NCI-H510A (cell line): ENCODE results near the gene AJUBA.
"Not testable (repeated sequence)": the region's sequence is repeated elsewhere in the genome, so short reads cannot be mapped to it uniquely, and the experiment has no call there.

ENCODE experiments used
- DNase-seq: peaks from one replicate; lab custom pipeline; 2025; lab: John Stamatoyannopoulos, UW

The AJUBA gene

DNA sequence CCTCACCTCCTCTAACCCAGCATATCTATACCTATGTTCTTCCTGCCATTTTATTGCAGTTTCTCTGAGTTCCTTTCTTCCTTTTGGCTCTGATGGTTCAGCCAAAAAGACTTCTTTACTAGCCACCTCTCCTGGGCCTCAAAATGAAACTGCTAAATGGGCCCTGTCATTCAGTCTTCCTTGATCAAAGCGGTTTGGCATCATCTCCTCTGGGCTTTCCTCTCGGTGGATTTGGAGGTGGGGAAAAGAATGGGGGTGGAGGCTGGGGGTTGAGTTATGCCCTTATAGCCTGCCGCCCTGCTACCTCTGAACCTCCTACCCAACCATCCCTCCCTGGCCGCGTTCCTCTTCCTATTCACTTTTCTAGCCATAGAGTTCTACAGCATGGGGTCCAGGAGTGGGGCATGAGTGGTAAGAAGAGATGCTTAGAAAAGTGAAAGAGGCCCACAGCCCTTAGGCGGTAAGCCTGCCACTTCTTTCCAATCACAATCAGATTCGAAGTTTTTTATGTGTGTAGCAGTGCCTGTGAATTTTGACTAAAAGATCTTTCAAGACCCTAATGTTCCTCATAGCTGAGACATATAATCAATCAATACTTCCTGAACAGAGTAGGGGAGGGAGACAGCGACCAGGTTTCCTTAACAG lies 2.5 kb downstream of the AJUBA start:
- no peak for DNase-seq

DNA sequence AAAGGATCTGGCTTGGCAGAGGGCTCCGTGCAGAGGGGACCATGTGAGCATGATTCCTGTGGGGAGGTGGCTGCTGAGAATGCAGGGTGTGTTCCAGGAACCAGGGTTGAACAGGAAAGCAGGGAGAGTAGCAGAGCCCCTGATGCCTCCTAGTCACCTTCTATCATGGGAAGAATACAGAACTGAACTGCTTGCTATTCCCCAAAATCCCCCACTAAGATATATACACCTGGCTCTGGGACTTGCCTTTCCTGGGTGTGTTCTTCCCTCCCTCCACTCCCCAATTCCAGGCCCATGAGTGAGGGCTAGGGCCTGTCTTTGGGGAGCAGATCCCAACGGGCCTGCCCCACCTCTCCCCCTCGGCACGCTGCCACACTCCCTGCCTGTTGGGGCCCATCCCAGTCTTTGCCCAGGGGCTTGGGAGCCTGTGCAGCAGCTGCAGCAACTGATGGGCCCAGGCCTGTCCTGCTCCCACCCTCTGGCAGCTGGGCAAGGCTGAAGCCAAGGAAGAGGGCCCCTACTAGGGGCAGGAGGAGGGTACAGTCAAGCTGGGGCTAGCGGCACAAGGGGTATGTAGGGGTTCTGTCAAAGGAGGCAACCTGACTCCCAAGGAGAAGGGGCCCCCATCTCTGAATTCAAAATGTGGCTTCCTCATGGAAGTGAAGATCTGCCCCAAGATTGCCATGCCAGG lies 3.2 kb downstream of the AJUBA start:
- no peak for DNase-seq

DNA sequence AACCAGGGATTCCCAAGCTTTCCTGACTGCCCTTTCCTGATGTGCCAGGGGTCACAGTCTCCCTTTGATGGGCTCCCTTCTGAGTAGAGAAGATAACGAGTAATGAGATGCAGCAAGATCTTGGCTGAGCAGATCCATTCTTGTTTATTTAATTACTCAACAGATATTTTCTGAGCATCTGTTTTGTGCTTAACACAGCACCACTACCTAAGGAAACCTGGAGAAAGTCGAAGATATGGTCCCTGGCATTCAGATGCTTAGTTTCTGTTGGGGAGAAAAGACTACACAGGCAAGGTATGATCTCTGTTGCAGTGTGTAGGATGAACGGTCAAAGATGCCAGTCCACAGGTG lies 3.9 kb downstream of the AJUBA start:
- DNase-seq, result no peak

DNA sequence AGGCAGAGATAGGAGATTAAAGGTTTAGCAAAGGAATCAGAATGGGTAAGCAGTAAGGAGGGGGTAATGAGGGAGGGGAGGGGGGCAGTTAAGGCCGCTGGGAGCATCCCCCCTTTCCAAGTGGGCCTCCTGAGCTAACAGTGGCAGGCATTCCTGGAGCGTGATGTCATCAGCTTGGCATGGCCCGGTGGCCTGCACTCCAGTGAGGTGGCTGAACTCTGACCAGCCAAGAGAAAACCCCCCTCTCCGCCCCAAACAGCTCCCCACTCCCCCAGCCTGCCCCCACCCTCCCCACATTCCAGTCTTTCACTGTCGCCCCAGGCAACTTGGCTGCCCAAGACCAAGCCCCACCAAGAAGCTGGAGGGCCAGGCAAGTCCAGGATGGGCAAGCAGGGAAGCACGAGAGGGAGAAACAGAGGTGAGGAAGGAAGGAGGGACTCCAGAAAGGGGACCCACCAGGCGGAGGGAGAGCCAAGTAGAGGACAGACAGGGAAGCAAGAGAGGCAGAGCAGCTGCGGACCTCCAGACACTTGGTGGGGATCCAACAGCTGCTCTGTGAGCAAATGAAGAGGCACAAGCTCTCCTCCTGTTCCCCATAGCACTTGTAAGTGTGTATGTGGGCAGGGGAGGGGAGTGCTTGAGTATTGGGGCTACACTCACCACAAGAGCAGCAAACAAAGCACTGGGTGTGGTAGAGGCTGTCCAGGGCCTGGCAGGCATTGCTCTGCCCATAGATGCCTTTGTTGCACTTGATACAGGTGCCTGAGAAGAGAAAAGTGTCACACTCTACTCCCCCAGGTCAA lies 4.5 kb downstream of the AJUBA start:
- no peak for DNase-seq

DNA sequence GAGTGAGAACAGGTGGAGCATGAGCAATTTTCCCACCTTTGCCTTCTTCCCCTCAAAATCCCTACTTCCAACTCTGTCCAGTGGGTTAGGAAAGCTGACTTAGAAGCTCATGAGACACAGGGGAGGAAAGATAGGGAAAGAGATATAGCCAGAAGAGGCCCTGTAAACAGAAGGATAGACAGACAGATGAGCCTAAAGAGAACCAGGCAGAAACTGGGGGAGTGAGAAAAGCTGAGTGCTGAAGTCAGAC lies 5.0 kb downstream of the AJUBA start:
- DNase-seq, result no peak

DNA sequence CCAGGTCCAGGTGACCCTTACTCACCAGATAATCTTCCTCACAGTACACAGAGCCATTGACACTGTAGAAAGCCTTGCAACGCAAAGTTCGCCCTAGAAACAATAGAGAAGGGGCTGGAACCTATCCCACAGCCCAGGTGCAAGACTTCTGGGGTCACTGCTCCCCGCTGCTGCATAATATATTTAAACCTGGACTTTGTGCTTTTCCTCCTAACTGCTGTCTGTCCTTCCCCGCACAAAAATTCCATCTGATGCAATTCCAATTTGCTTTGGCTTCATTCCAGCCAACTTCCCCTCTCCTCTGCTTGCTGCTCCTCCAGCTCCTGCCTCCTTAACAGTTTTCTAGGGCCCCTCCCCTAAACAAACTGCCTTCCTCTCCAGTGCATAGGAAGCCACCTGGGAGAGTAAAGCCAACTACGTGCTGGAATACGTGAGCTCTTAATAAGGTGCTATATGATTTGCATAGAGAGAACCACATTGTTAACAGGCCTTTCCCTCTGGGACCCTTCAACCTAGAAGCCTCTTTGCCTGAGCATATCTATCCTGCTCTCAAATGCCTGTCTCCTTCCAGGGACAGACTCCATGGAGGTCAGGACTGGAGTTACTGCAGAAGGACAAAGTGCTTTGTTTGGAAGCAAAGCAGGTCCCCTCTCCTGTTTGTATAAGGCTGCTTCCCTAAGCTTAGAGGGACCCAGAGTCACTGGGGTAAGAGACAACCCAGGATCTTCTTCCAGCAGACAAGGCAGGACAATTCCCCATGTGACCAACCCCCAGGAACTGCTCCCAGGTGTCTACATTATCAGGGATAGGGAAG lies 5.5 kb downstream of the AJUBA start:
- no peak for DNase-seq

DNA sequence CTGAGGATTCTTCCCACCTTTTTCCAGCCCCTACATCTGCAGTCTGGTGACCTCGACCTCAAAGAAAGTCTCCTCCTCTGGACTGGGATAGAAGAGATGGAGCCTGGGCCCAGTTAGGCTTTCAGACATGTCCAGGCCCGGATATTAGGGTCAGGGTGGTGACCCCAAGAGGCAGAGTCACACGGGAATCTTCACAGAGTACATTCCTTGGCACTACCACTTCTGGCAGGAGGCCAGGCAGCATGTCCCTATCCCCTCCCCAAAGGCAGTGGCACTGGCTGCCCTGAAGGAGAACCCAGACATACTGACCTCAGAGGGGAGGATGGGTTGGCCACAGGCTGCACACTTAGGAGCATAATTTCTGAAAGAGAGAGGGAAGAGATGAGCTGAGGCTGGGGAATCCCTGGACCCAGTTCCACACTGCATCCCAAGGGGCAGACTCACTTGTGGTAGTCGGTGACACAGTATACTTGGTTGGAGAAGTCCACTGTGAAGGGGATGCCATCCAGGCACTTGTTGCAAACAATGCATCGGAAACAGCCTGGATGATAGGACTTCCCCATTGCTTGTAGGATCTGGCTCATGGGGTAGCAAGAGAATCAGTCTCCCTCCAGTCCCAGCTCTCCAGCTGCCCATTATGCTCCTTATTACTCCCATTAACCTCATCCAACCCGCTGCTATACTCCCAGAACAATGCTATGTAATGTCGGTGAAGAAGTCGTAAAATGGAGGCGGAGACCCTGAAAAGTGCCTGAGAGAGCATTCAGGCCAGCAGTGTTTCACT lies 7.6 kb downstream of the AJUBA start:
- DNase-seq, result no peak

DNA sequence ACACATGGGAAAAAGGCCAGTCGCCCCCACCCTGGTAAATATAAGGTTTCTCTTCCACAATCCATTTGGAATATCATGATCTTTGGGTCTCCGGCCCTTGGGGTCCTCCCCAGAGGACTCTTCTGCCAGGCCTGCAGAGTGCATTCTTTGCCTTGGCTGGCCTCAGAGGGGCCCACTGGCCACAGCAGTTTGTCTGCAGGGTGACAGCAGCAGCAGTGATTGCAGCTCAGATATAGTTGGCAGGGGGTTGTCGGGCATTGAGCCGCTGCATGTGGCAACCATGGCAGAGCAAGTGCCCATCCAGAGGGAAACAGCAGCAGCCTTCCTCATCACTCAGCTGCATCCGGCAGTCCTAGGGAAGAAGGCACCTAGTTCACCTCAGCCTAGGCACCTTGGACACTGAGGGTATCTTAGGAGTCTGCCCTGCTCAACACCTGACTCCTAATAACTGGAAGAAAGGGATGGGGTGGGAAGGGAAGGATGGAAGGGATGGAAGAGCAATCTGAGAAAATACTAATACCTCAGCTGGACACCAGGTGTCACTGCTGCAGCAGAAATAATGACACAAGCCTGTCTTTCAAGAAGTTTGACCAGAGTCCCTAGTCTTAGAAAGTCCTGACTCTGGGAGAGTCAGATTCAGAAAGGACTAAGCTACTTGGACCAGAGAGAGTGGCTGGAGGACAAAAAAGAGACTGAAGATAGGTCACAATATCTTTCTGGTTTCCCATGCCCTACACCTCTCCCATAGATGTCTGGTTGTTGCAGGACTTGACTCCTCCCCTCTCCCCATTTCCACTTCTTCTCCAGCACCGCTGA lies 8.9 kb downstream of the AJUBA start:
- DNase-seq, result no peak

DNA sequence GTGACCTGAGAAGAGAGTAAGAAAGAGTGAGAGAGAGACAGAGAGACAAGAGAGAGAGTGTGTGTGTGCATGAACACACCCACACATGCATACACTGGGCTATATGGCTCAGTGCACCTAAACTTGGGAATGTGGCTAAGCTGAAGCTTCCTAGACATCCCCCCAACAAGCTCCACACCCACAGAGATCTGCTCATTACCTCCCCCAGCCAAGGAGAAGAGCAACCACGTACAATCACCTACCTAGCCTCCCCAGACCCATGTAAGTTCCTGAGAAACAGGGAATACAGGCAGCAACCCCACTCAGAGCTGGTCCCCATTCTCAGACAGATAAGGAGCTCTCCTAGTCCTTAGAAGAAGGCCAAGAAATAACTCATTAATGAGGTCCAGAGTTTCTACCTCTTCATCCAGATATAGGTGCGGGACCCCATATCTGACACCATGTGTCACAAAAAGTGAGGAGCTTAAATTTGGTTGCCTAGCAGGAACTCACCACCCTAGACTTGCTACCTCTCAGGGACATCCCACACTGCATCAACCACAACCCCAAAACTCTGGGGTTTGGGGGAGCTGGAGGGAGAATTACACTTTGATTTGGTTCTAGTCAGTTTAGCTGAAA lies 9.9 kb downstream of the AJUBA start:
- DNase-seq, result no peak

DNA sequence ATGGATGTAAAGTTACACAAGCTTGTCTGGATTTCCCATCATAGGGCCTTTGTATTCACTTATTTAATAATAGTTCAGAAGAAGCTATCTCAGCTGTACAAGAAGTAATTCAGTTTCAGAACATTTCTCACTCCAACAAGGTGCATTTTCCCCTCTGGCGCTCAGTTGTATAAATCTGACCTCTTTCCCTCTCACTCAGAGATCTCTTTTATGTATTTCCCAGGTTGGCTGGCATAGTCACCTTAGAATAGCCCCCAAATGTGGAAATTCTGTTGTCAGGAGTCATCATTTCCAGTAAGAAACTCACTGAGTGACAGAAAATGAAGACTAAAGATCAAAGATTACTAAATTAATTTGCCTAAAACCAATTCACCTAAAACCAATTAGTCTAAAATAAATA lies 11.2 kb downstream of the AJUBA start:
- no peak for DNase-seq

DNA sequence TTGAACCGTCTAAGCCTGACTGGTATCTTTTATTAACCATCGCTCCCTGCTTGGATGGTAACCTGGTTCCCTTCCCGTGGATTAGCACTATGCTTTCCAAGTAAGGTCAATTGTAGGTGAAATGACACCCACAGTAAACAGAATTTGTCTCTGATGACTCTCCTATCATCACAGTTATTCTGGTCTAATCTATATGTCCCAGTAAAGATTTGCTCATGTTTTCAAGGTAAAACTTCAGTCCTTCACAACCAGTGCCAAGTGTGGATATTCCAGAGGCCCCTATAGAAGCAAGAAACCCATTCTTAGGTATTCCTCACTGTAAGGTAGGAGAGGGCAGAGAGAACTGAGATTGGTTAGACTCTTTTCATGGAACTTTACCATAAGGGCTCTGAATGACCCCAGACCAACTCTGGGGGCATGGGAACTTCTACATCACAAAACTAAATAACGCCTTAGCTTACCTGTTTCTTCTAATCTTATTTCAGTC lies 15.5 kb downstream of the AJUBA start:
- DNase-seq, result no peak

DNA sequence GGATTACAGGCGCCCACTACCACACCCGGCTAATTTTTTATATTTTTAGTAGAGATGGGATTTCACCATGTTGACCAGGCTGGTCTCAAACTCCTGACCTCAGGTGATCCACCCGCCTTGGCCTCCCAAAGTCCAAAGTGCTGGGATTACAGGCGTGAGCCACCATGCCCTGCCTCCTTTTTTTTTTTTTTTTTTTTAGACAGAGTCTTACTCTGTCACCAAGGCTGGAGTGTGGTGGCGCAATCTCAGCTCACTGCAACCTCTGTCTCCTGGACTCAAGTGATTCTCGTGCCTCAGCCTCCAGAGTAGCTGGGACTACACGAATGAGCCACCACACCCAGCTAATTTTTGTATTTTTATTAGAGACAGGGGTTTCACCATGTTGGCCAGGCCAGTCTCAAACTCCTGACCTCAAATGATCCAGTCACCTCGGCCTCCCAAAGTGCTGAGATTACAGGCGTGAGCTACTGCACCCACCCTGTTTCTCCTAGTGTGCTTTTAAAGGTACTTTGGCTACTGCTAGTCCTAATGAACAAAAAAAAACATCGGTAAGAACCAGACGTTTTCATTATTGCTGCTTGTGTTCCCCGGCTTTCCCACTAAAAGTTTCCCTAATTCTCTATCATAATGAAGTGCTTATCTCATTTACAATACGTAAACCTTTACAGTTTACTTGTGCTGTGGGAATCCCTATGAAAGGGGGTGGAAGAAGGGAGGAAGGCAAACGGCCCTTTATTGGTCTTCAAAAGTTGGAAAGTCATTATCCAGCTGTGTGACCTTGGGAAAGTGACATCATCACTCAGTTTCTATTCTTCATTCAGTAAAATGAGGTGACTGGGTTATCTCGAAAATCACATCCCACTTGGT lies 16.2 kb downstream of the AJUBA start:
- not testable (repeated sequence) for DNase-seq

DNA sequence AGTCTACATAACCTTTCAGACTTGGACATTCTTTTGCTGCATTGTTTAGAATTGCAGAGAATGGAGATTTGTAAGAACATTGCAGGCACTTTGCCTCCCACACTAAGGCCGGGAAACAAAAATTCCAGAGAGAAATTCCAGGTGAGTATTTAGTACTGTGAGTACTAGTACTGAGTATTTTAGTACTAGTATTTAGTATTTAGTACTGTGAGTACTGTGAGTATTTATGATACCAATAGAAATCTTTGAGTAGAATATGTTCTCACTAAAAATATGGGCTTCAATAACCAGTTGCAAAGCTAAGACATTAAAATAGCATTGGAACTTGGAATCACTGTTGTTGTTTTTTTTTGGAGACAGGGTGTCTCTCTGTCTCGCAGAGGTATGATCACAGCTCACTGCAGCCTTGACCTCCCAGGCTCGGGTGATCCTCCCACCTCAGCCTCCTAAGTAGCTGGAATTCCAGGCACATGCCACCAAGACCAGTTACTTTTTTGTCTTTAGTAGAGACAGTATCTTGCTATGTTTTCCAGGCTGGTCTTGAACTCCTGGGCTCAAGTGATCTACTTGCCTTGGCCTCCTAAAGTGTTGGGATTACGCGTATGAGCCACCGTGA lies 20.2 kb downstream of the AJUBA start:
- DNase-seq, result no peak

DNA sequence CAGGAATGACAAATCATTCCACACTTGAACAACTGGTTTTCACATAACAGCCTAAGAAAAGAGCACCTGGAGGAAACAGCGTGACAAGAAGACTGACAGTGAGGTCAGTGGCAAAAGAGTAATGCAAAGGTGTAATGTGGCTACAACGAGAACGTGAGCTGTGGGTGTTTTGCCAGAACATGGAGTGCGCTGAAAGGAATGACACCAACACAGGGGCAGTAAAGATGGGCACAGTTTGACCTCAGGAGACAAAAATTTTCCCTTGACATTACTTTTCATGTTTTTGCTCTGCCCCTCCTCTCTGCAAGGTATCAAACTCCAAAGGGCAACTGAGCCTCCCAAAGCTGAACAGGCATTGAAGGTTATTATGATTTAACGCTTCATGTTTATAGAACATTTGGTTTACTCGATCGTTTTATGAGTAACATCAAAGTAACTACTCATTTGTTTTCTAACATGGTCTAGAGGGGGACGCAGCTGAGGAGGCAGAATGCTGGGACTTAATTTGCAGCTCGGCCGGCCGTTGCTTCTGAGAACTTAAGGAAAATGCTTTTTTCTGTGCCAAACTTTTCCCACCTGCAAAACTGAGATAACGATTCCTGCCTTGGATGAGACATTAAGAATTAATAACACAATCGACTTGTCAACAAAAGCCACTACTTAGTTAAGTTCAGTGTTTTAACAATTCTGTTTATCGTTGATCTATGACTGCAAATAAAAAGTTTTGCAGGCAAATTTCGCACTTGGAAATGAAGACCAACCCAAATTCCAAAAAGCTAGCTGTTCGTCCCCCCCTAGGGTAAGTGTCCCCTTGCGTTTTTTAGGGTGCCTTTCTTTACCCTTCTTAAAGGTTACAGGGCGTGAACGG lies 26.4 kb downstream of the AJUBA start:
- no peak for DNase-seq

DNA sequence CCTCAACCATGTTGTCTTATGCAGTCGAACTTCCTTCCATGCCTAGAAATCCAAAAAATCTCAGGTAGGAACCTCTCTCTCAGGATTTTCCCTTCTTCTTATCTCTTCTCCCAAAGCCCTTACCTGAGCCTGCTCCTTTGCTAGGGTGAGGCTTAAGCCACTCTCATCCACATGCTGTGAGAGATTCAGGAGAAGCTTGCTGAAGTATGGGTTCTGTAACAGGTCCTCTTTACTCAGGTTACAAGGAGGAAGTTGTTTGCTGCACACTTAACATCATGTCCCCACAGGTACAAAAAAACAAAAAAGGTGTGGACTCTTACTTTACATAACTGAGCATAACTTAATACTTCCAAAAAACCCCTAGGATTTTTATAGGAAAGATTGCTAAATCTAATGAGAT lies 29.9 kb downstream of the AJUBA start:
- no peak for DNase-seq

DNA sequence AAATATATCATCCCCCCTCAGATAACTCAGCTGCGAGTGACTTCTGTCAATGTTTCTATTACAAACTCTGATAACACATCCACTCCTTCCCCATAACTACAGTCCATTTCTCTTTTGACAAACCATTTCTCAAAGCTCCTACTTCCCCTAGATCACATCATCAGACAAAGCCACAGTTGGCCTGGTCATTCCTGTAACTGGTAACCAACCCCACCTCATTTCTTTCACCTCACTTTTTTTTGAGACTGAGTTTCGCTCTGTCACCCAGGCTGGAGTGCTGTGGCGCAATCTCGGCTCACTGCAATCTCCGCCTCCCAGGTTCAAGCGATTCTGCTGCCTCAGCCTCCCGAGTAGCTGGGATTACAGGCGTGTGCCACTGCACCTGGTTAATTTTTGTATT lies 30.6 kb downstream of the AJUBA start:
- not testable (repeated sequence) for DNase-seq

DNA sequence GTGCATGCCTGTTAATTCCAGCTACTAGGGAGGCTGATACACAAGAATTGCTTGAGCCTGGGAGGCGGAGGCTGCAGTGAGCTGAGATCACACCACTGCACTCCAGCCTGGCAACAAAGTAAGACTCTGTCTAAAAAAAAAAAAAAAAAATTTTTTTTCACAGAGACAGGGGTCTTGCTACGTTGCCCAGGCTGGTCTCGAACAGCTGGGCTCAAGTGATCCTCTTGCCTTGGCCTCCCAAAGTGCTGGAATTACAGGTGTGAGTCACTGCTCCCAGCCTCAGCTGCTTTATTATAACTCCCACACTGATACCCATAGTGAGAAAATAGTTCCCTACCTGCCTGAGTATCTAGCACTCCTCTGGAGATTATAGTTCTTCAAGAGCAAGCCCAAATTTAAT lies 36.7 kb downstream of the AJUBA start:
- no peak for DNase-seq

DNA sequence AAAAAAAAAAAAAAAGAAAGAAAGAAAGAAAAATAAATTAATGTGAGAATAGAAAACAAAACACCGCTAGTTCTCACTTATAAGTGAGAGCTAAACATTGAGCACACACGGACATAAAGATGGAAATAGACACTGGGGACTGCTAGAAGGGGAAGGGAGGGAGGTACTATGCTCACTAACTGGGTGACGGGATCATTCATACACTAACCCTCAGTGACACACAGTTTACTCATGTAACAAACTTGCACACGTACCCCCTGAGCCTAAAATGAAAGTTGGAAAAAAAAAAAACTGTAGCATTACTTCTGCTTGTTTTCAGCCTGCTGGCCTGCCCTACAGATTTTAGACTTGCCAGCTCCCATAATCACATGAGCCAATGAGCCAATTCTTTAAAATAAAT lies 42.7 kb downstream of the AJUBA start:
- DNase-seq, result no peak
